ENCODE data around the gene IFT80. TPM values are rescaled to one million over a fixed set of nuclear protein-coding genes. Genes with fewer than 3 reads are reported as not detected.

Gene IFT80
- total and polyA plus RNA-seq, 5 experiments from 2014 or later: 4.8 to 34.9 (median 8.4) TPM

- Mint-ChIP-seq H3K9me3 (no peaks in the 10 kb centered on the region), H3K27me3 (no peaks in the 10 kb centered on the region), H3K4me1 (peaks cover 0 to 6% (median under 1%) of the 10 kb centered on the region in 4 donors), H3K27ac (peak overlapping the region in 1 of 10 donors; percentile 5), H3K36me3 (peaks cover 0 to 48% (median 4%) of the 10 kb centered on the region in 3 donors), H3K4me3 (no peak overlapping the region)
- POLR2A ChIA-PET: no interaction called here
- peak; percentile 78 to 81 for ATAC-seq
- peak; percentile 43 to 80 (median 63) for DNase-seq
These were observed 14.7 kb upstream of the IFT80 start for GRCh38 chr3:160413613-160414248.

- no peak for ATAC-seq
- Mint-ChIP-seq H3K36me3 (peaks cover 0 to 41% (median 4%) of the 10 kb centered on the region in 3 donors), H3K27me3 (no peaks in the 10 kb centered on the region), H3K4me3 (no peak overlapping the region), H3K4me1 (peaks cover 0 to 6% (median under 1%) of the 10 kb centered on the region in 4 donors), H3K9me3 (no peaks in the 10 kb centered on the region), H3K27ac (peak overlapping the region in 1 of 10 donors; percentile 3)
- DNase-seq: no peak
- POLR2A ChIA-PET: no interaction called here
These were observed 13.5 kb upstream of the IFT80 start for GRCh38 chr3:160412477-160412876.

GRCh38 chr3:160409812-160410610, 11.0 kb upstream of the IFT80 start:
- ATAC-seq (no peak), DNase-seq (no peak)
- Mint-ChIP-seq H3K27me3 (no peaks in the 10 kb centered on the region), H3K9me3 (no peaks in the 10 kb centered on the region), H3K27ac (peak overlapping the region in 1 of 10 donors; percentile 32), H3K36me3 (peaks cover 0 to 31% (median 4%) of the 10 kb centered on the region in 3 donors), H3K4me3 (no peak overlapping the region), H3K4me1 (peaks cover 0 to 1% (median 0%) of the 10 kb centered on the region in 4 donors)
- POLR2A ChIA-PET: no interaction called here

GRCh38 chr3:160403796-160404470, 4.9 kb upstream of the IFT80 start:
- POLR2A ChIA-PET: no interaction called here
- H3K4me1 Mint-ChIP-seq: peaks cover 11 to 44% (median 28%) of the 10 kb centered on the region in 4 donors
- peak overlapping the region in 5 of 10 donors; percentile 4 to 84 (median 55) for H3K4me3 Mint-ChIP-seq
- peaks cover 7 to 19% (median 15%) of the 10 kb centered on the region in 5 donors for H3K27me3 Mint-ChIP-seq
- DNase-seq (no peak), ATAC-seq (no peak)
- H3K36me3 Mint-ChIP-seq: peaks cover 0 to 30% (median 11%) of the 10 kb centered on the region in 3 donors
- peak overlapping the region in 2 of 10 donors; percentile 64 to 69 for H3K27ac Mint-ChIP-seq
- H3K9me3 Mint-ChIP-seq: no peaks in the 10 kb centered on the region

- Mint-ChIP-seq H3K27me3 (peaks cover 7 to 19% (median 15%) of the 10 kb centered on the region in 5 donors), H3K9me3 (no peaks in the 10 kb centered on the region), H3K4me1 (peaks cover 19 to 53% (median 35%) of the 10 kb centered on the region in 4 donors), H3K36me3 (peaks cover 0 to 28% (median 11%) of the 10 kb centered on the region in 3 donors), H3K4me3 (peak overlapping the region in 2 of 10 donors; percentile 82 to 84), H3K27ac (peak overlapping the region in 2 of 10 donors; percentile 19 to 69)
- ATAC-seq: no peak
- no peak for DNase-seq
- POLR2A ChIA-PET: no interaction called here
These were observed 4.1 kb upstream of the IFT80 start for GRCh38 chr3:160403028-160403545.

GRCh38 chr3:160402221-160403027, 3.4 kb upstream of the IFT80 start:
- Mint-ChIP-seq H3K36me3 (peaks cover 0 to 28% (median 11%) of the 10 kb centered on the region in 3 donors), H3K27me3 (peaks cover 7 to 19% (median 15%) of the 10 kb centered on the region in 5 donors), H3K9me3 (no peaks in the 10 kb centered on the region), H3K4me1 (peaks cover 19 to 57% (median 39%) of the 10 kb centered on the region in 4 donors), H3K27ac (peak overlapping the region in 1 of 10 donors; percentile 69), H3K4me3 (peak overlapping the region in 9 of 10 donors; percentile 41 to 95 (median 66))
- POLR2A ChIA-PET: no interaction called here
- ATAC-seq (no peak), DNase-seq (no peak)

- H3K36me3 Mint-ChIP-seq: peaks cover 0 to 25% (median 11%) of the 10 kb centered on the region in 3 donors
- ATAC-seq: no peak
- no peaks in the 10 kb centered on the region for H3K9me3 Mint-ChIP-seq
- H3K4me1 Mint-ChIP-seq: peaks cover 23 to 61% (median 44%) of the 10 kb centered on the region in 4 donors
- DNase-seq: peak in 2 of 10 donors; percentile 4 to 10
- H3K4me3 Mint-ChIP-seq: peak overlapping the region; percentile 76 to 99 (median 90)
- POLR2A ChIA-PET: no interaction called here
- H3K27ac Mint-ChIP-seq: peak overlapping the region in 7 of 10 donors; percentile 21 to 84 (median 64)
- peaks cover 7 to 19% (median 15%) of the 10 kb centered on the region in 5 donors for H3K27me3 Mint-ChIP-seq
These were observed 2.5 kb upstream of the IFT80 start for GRCh38 chr3:160401291-160402095.

- H3K27me3 Mint-ChIP-seq: peaks cover 7 to 19% (median 15%) of the 10 kb centered on the region in 5 donors
- DNase-seq: peak in 3 of 10 donors; percentile 3 to 22 (median 13)
- peaks cover 0 to 21% (median 11%) of the 10 kb centered on the region in 3 donors for H3K36me3 Mint-ChIP-seq
- H3K4me3 Mint-ChIP-seq: peak overlapping the region; percentile 94 to 99 (median 97)
- peak in 1 of 2 donors; percentile 12 for ATAC-seq
- H3K9me3 Mint-ChIP-seq: no peaks in the 10 kb centered on the region
- H3K27ac Mint-ChIP-seq: peak overlapping the region in 9 of 10 donors; percentile 21 to 99 (median 74)
- POLR2A ChIA-PET: no interaction called here
- peaks cover 23 to 61% (median 46%) of the 10 kb centered on the region in 4 donors for H3K4me1 Mint-ChIP-seq
These were observed 1.7 kb upstream of the IFT80 start for GRCh38 chr3:160400702-160401150.

GRCh38 chr3:160400030-160400701, 1.1 kb upstream of the IFT80 start:
- peak overlapping the region; percentile 96 to 100 (median 99) for H3K27ac Mint-ChIP-seq
- POLR2A ChIA-PET: interaction anchor here (0.9 to 1.6 kb wide), 2 partner anchors 8 to 31 kb away, joined by 3 to 4 read pairs; no protein-coding TSS in a partner anchor
- no peaks in the 10 kb centered on the region for H3K9me3 Mint-ChIP-seq
- peaks cover 23 to 61% (median 50%) of the 10 kb centered on the region in 4 donors for H3K4me1 Mint-ChIP-seq
- H3K27me3 Mint-ChIP-seq: peaks cover 7 to 19% (median 15%) of the 10 kb centered on the region in 5 donors
- DNase-seq (peak in 6 of 10 donors; percentile 1 to 70 (median 16)), ATAC-seq (peak in 1 of 2 donors; percentile 18)
- H3K4me3 Mint-ChIP-seq: peak overlapping the region; percentile 94 to 99 (median 97)
- H3K36me3 Mint-ChIP-seq: peaks cover 0 to 21% (median 11%) of the 10 kb centered on the region in 3 donors

- Mint-ChIP-seq H3K4me1 (peaks cover 23 to 55% (median 45%) of the 10 kb centered on the region in 4 donors), H3K9me3 (no peaks in the 10 kb centered on the region), H3K36me3 (peaks cover 0 to 14% (median 10%) of the 10 kb centered on the region in 3 donors), H3K27ac (peak overlapping the region; percentile 96 to 100 (median 99)), H3K4me3 (peak overlapping the region; percentile 94 to 99 (median 97)), H3K27me3 (peaks cover 7 to 19% (median 13%) of the 10 kb centered on the region in 5 donors)
- POLR2A ChIA-PET: interaction anchor here (1.6 kb wide), 1 partner anchor 10 kb away, joined by 3 read pairs; no protein-coding TSS in a partner anchor
- no peak for DNase-seq
- ATAC-seq: peak in 1 of 2 donors; percentile 10
These were observed 253 bp downstream of the IFT80 start for GRCh38 chr3:160398820-160399124.
